Right ventricle myocardium inferior (tissue), 1 donor: ENCODE measurements around the gene ZFAND2A. TPM values are rescaled to one million over a fixed set of nuclear protein-coding genes. Genes with fewer than 3 reads are reported as not detected.
"Not testable (repeated sequence)": the region's sequence is repeated elsewhere in the genome, so short reads cannot be mapped to it uniquely, and the experiment has no call there.

Experiments
- ATAC-seq: fragments of 200-7000 bp; cut with Tn5 transposase; one replicate; pipeline ENCODE4 v1.9.1; 2020; ENCODE audit warnings: mild to moderate bottlenecking, moderate library complexity
- DNase-seq: peaks from one replicate; pipeline ENCODE4 v3.0.0; 2021; ENCODE audit errors: missing footprints
- intact Hi-C: fragments of 100-400 bp; cut with DNase I; formaldehyde crosslinking; loops from one replicate; pipeline ENCODE4 v1.11.0; 2022
- total RNA-seq: library from RNA; stranded (reverse); fragmentation: NEBNext Ultra II Directional; extraction: Animal tissue kit (Norgen Biotek cat#: 25700); gene quantifications from one replicate; pipeline ENCODE4 v1.2.1, GENCODE V29; 2021
- donor health status: DM: no; HTN: yes; CAD: no; lungs with severe emphysema.

The ZFAND2A gene
- total RNA-seq, 1 donor from 2014 or later: 5.9 TPM

DNA sequence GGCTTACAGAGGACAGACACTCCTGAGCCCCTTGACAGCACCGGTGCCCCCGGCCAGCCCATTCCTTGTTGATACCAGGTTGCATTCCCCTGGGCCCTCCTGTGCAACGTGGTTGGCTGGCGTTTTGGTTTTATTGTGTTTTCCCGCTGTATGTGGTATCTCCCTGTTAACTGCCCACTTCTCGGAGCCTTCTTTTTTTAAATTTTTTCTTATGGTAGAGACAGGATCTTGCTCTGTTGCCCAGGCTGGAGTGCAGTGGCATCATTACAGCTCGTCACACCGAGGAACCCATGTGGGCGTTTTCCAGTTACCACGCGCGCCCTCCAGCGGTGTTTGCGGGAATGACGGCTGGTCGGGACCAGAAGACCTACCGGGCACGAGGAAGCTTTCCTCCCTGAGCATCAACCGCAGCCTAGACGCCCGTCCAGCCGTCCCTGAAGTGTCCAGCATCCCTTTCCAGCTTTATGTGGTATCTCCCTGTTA lies 16.9 kb upstream of the ZFAND2A start:
- ATAC-seq: peak; percentile 26
- peak; percentile 88 for DNase-seq
- intact Hi-C loops: loop anchor here (10.0 kb wide), 1 partner anchor 292 kb away; no protein-coding TSS in a partner anchor

- DNase-seq: peak; percentile 92
- intact Hi-C loops: loop anchor here (10.0 kb wide), 1 partner anchor 291 kb away; no protein-coding TSS in a partner anchor
- ATAC-seq: peak; percentile 76
These were observed 16.2 kb upstream of the ZFAND2A start for GRCh38 chr7:1175967-1176851.

- DNase-seq (peak; percentile 61), ATAC-seq (no peak)
- intact Hi-C loops: loop anchor here (10.0 kb wide), 1 partner anchor 291 kb away; no protein-coding TSS in a partner anchor
These were observed 15.6 kb upstream of the ZFAND2A start for GRCh38 chr7:1175597-1175966.

DNA sequence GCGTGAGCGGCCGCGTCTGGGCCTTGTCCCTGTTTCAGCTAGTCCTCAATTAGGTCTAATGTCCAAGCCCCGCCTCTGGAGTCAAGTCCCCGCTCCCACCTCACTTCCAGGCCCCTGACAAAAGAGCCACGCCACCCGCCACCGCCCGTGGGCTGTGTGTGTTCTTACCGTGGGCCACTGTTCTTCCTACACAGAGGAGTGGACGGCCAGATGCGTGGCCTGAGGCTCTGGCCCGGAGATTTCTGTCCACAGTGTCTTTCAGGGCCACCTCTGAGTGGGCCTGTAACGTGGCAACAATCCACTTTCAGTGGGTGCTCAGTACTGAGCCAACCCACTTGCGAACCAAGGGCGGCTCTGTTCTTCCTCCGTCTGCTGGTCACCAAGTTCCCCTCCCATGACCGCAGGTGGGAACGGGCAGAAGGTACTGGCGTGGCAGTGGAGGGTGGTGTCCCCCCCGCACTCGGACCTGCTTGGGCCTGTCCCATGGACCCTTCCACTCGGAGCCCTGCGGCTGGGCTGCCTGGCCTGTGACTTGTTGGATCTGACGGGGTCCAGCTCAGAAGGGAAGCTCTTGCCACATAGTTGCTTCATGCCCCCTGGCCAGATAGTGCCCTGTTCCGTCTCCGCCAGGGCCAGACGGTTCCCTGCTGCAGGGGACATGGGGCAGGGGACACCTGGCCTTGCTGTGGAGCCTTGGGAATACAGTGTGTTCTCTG lies 15.0 kb upstream of the ZFAND2A start:
- DNase-seq: peak; percentile 58
- no peak for ATAC-seq
- intact Hi-C loops: loop anchor here (10.0 kb wide), 1 partner anchor 290 kb away; no protein-coding TSS in a partner anchor

DNA sequence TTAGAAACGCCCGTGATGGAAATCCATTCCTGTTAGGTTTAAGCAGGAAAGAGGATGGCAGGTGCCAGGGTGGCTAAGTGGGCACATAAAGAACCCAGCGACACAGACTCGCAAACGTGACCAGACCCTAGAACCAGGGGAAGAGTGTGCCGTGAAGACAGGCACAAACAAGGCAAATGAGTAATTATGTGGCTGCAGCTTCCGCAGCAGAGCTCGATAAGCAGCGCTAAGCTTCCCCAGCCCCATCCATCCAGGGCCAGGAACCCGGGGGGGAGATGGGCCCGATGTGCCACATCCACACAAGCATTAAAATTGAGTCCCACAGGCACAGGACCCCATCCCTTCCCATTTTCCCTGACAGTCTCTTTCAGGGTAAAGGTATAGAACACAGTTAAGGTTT lies 14.0 kb upstream of the ZFAND2A start:
- no peak for ATAC-seq
- DNase-seq: peak; percentile 1
- intact Hi-C loops: loop anchor here (10.0 kb wide), 1 partner anchor 289 kb away; no protein-coding TSS in a partner anchor

DNA sequence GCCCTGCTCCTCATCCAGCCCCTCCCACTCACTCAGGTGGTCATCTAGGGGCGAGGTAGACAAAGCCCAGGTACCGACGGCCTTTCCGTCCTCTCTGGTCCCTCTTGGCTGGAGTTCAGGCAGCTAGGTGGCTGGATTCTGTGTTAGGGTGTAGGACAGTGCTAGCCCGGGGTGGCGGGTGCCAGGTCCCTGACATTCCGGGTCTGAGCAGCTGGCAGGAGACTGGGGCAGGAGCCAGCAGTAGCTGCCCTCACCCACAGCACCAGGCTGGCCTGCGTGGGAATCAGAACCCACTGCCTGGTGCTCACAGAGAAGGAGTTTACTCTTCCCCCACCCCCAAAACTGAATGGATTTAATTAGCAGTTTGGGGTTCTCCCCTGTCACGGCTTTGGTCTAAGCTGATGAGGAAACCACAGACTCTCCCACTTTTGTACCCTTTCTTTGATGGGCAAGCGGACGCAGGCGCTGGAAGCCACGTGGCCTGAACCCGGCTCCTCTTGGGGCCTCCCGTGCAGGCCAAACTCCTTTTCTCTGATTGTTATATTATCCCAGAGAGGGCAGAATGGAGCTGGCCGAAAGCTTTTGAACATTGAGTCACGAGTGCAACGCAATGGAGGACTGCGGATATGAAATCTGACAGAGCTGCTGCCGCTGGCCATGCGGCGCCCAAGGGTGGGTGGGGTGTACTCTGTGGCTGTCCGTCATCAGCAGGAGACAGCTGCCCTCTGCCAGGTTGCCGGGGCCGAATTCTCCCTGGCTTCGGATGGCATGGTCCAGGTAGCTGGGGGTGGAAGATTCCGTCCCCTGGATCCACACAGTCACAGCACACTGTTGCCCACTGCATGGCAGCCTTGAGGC lies 12.9 kb upstream of the ZFAND2A start:
- DNase-seq (peak; percentile 46), ATAC-seq (no peak)
- intact Hi-C loops: loop anchor here (10.0 kb wide), 1 partner anchor 288 kb away; no protein-coding TSS in a partner anchor

- not testable (repeated sequence) for ATAC-seq, DNase-seq
- intact Hi-C loops: loop anchor here (10.0 kb wide), 1 partner anchor 287 kb away; no protein-coding TSS in a partner anchor
These were observed 11.5 kb upstream of the ZFAND2A start for GRCh38 chr7:1171516-1171915.

- intact Hi-C loops: loop anchor here (10.0 kb wide), 1 partner anchor 286 kb away; no protein-coding TSS in a partner anchor
- no peak for ATAC-seq
- DNase-seq: peak; percentile 50
These were observed 10.9 kb upstream of the ZFAND2A start for GRCh38 chr7:1170741-1171501.

DNA sequence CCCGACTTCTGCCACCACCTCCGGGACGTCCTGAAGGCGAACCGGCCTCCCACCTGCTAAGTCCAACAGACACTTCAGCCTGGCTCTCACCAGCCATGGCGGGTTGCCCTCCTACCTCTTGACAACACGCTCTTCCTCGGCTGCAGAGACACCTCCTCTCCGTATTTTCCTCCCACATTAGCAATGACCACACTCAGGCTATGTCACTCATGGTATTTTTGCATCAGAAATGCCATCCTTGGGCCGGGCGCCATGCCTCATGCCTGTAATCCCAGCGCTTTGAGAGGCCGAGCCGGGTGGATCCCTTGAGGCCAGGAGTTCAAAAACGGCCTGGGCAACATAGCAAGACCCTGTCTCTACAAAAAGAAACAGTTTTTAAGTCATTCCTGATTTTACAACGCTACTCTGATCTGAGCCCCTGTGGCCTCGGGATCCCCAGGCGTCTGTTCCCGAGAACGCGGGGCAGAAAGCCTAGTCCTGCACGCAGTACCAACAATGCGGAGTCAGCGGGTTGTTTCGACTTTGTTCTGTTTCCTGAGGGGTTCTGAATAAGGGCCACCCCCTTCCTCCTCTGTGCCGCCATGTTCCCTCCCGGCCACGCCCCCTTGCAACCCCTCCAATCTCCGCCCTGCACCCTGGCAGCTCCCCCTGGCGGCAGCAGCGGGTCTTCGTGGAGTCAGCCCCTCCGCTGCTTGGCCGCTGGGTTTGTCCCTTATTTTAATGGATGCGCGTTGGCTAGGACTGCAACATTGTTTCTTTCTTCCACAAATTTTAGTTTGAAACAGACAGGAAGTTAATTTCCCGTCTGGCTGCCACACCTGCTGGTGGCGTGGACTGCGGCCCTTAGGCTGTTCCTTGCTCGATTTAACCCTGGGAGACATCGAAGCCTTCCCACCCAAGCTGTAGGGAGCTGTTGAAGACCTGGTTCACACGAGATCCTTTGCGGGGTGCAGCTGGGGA lies 9.7 kb upstream of the ZFAND2A start:
- ATAC-seq (peak; percentile 87), DNase-seq (peak; percentile 91)
- intact Hi-C loops: loop anchor here (10.0 kb wide), 1 partner anchor 285 kb away; no protein-coding TSS in a partner anchor

GRCh38 chr7:1168422-1168821 lies 8.4 kb upstream of the ZFAND2A start:
- DNase-seq (no peak), ATAC-seq (no peak)
- intact Hi-C loops: no loop called here

GRCh38 chr7:1164436-1164835 lies 4.4 kb upstream of the ZFAND2A start:
- intact Hi-C loops: no loop called here
- peak; percentile 1 for DNase-seq
- ATAC-seq: no peak

DNA sequence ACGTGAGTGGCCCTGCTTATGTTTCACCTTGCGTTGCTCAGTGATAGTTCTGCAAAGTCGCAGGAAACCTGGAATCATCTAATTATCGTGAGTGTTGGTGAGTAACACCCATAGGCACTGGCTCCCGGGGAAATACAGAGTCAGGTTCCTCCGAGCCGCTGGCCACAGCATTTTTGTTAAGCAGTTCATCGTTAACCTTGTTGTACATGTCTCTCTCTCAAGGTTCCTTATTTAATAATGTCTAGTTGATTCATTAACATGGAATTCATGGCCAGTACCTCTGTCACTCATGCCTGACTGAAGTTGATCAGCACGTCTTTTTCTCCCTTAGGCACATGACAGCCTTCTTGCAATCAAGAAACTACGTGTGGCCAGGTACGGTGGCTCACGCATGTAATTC lies 3.1 kb upstream of the ZFAND2A start:
- intact Hi-C loops: no loop called here
- peak; percentile 5 for DNase-seq
- ATAC-seq: no peak

GRCh38 chr7:1160670-1161021 lies 650 bp upstream of the ZFAND2A start:
- ATAC-seq (no peak), DNase-seq (peak; percentile 68)
- intact Hi-C loops: no loop called here

GRCh38 chr7:1159231-1159630 lies 765 bp downstream of the ZFAND2A start:
- intact Hi-C loops, ATAC-seq: not testable (repeated sequence)
- DNase-seq: peak; percentile 63

DNA sequence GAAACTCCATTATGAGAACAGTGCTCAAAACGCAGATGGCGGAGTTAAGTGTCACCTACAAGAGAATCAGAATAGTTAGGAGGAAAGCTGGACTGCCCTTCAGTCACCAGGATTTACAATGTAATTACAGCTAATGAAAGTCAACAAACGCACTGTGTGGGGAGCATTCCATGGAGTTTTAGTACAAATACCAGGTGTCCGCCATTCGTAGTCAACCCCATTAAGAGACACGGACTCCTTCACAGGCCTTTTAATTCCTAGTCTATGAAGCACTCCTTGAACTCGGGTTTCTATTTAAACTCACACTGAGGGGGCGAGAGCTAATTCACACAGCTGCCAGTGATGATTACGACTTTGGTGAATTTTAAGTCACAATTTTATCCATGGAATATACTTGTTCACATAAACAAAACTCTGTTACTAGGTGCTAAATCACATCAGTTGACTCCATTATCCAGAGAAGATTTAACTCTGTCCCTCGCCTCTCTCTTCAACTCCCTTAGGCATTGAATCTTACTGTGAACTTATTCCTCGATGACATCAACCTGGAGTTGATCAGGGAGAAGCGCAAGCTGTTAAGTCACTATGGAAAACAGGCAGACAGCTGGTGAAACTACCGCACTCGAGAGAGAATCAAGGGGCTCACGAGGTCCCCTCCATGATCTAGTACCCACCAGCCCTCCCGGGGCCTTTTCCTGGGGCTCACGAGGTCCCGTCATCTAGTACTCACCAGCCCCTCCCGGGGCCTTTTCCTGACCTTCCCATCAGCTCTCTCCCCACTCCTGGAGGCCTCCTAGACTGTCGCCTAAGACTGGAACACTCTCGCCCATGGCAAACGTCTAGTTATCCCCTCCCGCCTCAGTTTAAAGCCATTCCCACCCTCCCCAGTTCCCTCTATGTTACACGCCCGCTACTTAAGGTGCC lies 1.5 kb downstream of the ZFAND2A start:
- intact Hi-C loops: no loop called here
- DNase-seq (peak; percentile 14), ATAC-seq (no peak)
